ENCODE data around the gene PILRA.

PILRA gene

GRCh38 chr7:100352984-100353684 is 20.2 kb upstream of the PILRA start:
- Histone ChIP-seq H3K9me3 (ENCODE audit: control insufficient read depth, low read length) (no peaks in the 10 kb centered on the region), H3K79me1 (replicated peaks; ENCODE audit: low read length, poor library complexity, severe bottlenecking) (peaks cover 34% of the 10 kb centered on the region), H3K4ac (ENCODE audit: low read depth in 1 of 2, low read length in 2 of 2) (no peak overlapping the region), H4K8ac (ENCODE audit: low read length) (no peak overlapping the region), H3K18ac (ENCODE audit: low read depth in 1 of 2, low read length in 2 of 2) (no peak overlapping the region), H3K9ac (ENCODE audit: low read length) (no peak overlapping the region), H3K36me3 (ENCODE audit: control insufficient read depth in 1 of 2, insufficient read depth in 2 of 2, low read depth in 1 of 2, low read length in 2 of 2) (peaks cover 68 to 90% of the 10 kb centered on the region in 2 experiments), H2AK5ac (ENCODE audit: low read length, severe bottlenecking) (no peak overlapping the region), H3K27me3 (ENCODE audit: control insufficient read depth in 1 of 2, insufficient read depth in 1 of 2, low read length in 2 of 2) (no peaks in the 10 kb centered on the region), H2BK120ac (ENCODE audit: low read depth, low read length) (no peak overlapping the region), H3K27ac (ENCODE audit: low read length, poor library complexity, severe bottlenecking) (no peak overlapping the region), H4K91ac (ENCODE audit: low read length) (no peak overlapping the region), H3K4me1 (ENCODE audit: control insufficient read depth, insufficient read depth, low read depth, low read length) (peaks cover 7% of the 10 kb centered on the region), H3K4me2 (ENCODE audit: low read length, poor library complexity, severe bottlenecking) (no peak overlapping the region), H2BK5ac (ENCODE audit: low read depth, low read length, poor library complexity, severe bottlenecking) (no peak overlapping the region), H2AFZ (ENCODE audit: low read depth, low read length) (no peak overlapping the region), H3K4me3 (ENCODE audit: insufficient read depth in 1 of 2, low read depth in 1 of 2, low read length in 2 of 2) (no peak overlapping the region), H2BK12ac (ENCODE audit: low read length in 2 of 2) (peak overlapping the region in 1 of 2 experiments; percentile 6), H3K14ac (ENCODE audit: low read length in 2 of 2) (no peak overlapping the region), H2BK15ac (ENCODE audit: low read depth, poor library complexity, severe bottlenecking) (no peak overlapping the region), H3K23ac (ENCODE audit: low read length in 2 of 2) (no peak overlapping the region)
- no peak for DNase-seq
- 96% methylated on average over 14 of the region's 16 CpGs for WGBS

GRCh38 chr7:100353685-100354330 is 19.5 kb upstream of the PILRA start:
- no peak overlapping the region for H3K14ac ChIP-seq (ENCODE audit: low read length in 2 of 2)
- H3K36me3 ChIP-seq (ENCODE audit: control insufficient read depth in 1 of 2, insufficient read depth in 2 of 2, low read depth in 1 of 2, low read length in 2 of 2) = peaks cover 67 to 95% of the 10 kb centered on the region in 2 experiments

GRCh38 chr7:100356416-100357068 is 16.7 kb upstream of the PILRA start:
- no peak overlapping the region for H3K27ac ChIP-seq (ENCODE audit: low read length, poor library complexity, severe bottlenecking)
- no peak overlapping the region for H2BK120ac ChIP-seq (ENCODE audit: low read depth, low read length)
- no peak overlapping the region for H2BK5ac ChIP-seq (ENCODE audit: low read depth, low read length, poor library complexity, severe bottlenecking)
- H3K18ac ChIP-seq (ENCODE audit: low read depth in 1 of 2, low read length in 2 of 2) = no peak overlapping the region
- 90% methylated on average over 8 of the region's 8 CpGs for WGBS
- peaks cover 67 to 97% of the 10 kb centered on the region in 2 experiments for H3K36me3 ChIP-seq (ENCODE audit: control insufficient read depth in 1 of 2, insufficient read depth in 2 of 2, low read depth in 1 of 2, low read length in 2 of 2)
- peaks cover 15% of the 10 kb centered on the region for H3K4me1 ChIP-seq (ENCODE audit: control insufficient read depth, insufficient read depth, low read depth, low read length)
- H3K9ac ChIP-seq (ENCODE audit: low read length) = no peak overlapping the region
- no peak overlapping the region for H3K14ac ChIP-seq (ENCODE audit: low read length in 2 of 2)
- no peak overlapping the region for H2AFZ ChIP-seq (ENCODE audit: low read depth, low read length)
- H2AK5ac ChIP-seq (ENCODE audit: low read length, severe bottlenecking) = no peak overlapping the region
- no peak for DNase-seq
- no peak overlapping the region for H3K4ac ChIP-seq (ENCODE audit: low read depth in 1 of 2, low read length in 2 of 2)
- no peak overlapping the region for H3K4me3 ChIP-seq (ENCODE audit: insufficient read depth in 1 of 2, low read depth in 1 of 2, low read length in 2 of 2)
- peaks cover 30% of the 10 kb centered on the region for H3K79me1 ChIP-seq (replicated peaks; ENCODE audit: low read length, poor library complexity, severe bottlenecking)
- H3K27me3 ChIP-seq (ENCODE audit: control insufficient read depth in 1 of 2, insufficient read depth in 1 of 2, low read length in 2 of 2) = no peaks in the 10 kb centered on the region
- no peak overlapping the region for H4K8ac ChIP-seq (ENCODE audit: low read length)
- H3K4me2 ChIP-seq (ENCODE audit: low read length, poor library complexity, severe bottlenecking) = no peak overlapping the region
- H3K9me3 ChIP-seq (ENCODE audit: control insufficient read depth, low read length) = no peaks in the 10 kb centered on the region
- H4K91ac ChIP-seq (ENCODE audit: low read length) = no peak overlapping the region
- H3K23ac ChIP-seq (ENCODE audit: low read length in 2 of 2) = no peak overlapping the region
- H2BK12ac ChIP-seq (ENCODE audit: low read length in 2 of 2) = no peak overlapping the region
- H2BK15ac ChIP-seq (ENCODE audit: low read depth, poor library complexity, severe bottlenecking) = no peak overlapping the region

More at GRCh38 chr7:100353685-100354330, 19.5 kb upstream of the PILRA start:
- Histone ChIP-seq H3K9ac (ENCODE audit: low read length) (no peak overlapping the region), H3K18ac (ENCODE audit: low read depth in 1 of 2, low read length in 2 of 2) (no peak overlapping the region), H2BK15ac (ENCODE audit: low read depth, poor library complexity, severe bottlenecking) (no peak overlapping the region), H3K4me1 (ENCODE audit: control insufficient read depth, insufficient read depth, low read depth, low read length) (peaks cover 14% of the 10 kb centered on the region), H4K91ac (ENCODE audit: low read length) (no peak overlapping the region), H2AFZ (ENCODE audit: low read depth, low read length) (no peak overlapping the region), H2BK12ac (ENCODE audit: low read length in 2 of 2) (no peak overlapping the region), H3K79me1 (replicated peaks; ENCODE audit: low read length, poor library complexity, severe bottlenecking) (peaks cover 37% of the 10 kb centered on the region), H2AK5ac (ENCODE audit: low read length, severe bottlenecking) (no peak overlapping the region), H3K27me3 (ENCODE audit: control insufficient read depth in 1 of 2, insufficient read depth in 1 of 2, low read length in 2 of 2) (no peaks in the 10 kb centered on the region), H3K9me3 (ENCODE audit: control insufficient read depth, low read length) (no peaks in the 10 kb centered on the region), H4K8ac (ENCODE audit: low read length) (no peak overlapping the region), H3K4me3 (ENCODE audit: insufficient read depth in 1 of 2, low read depth in 1 of 2, low read length in 2 of 2) (no peak overlapping the region), H2BK120ac (ENCODE audit: low read depth, low read length) (no peak overlapping the region), H3K4ac (ENCODE audit: low read depth in 1 of 2, low read length in 2 of 2) (no peak overlapping the region), H3K23ac (ENCODE audit: low read length in 2 of 2) (no peak overlapping the region), H2BK5ac (ENCODE audit: low read depth, low read length, poor library complexity, severe bottlenecking) (no peak overlapping the region), H3K27ac (ENCODE audit: low read length, poor library complexity, severe bottlenecking) (no peak overlapping the region), H3K4me2 (ENCODE audit: low read length, poor library complexity, severe bottlenecking) (no peak overlapping the region)
- 97% methylated on average over 6 of the region's 6 CpGs for WGBS
- DNase-seq = no peak

- H3K9ac ChIP-seq (ENCODE audit: low read length) = no peak overlapping the region
- H3K18ac ChIP-seq (ENCODE audit: low read depth in 1 of 2, low read length in 2 of 2) = no peak overlapping the region
- no peak overlapping the region for H2BK120ac ChIP-seq (ENCODE audit: low read depth, low read length)
- H2BK5ac ChIP-seq (ENCODE audit: low read depth, low read length, poor library complexity, severe bottlenecking) = no peak overlapping the region
- peaks cover 72 to 94% of the 10 kb centered on the region in 2 experiments for H3K36me3 ChIP-seq (ENCODE audit: control insufficient read depth in 1 of 2, insufficient read depth in 2 of 2, low read depth in 1 of 2, low read length in 2 of 2)
- no peaks in the 10 kb centered on the region for H3K9me3 ChIP-seq (ENCODE audit: control insufficient read depth, low read length)
- 98% methylated on average over 5 of the region's 6 CpGs for WGBS
- H4K91ac ChIP-seq (ENCODE audit: low read length) = no peak overlapping the region
- H3K27ac ChIP-seq (ENCODE audit: low read length, poor library complexity, severe bottlenecking) = no peak overlapping the region
- H3K27me3 ChIP-seq (ENCODE audit: control insufficient read depth in 1 of 2, insufficient read depth in 1 of 2, low read length in 2 of 2) = no peaks in the 10 kb centered on the region
- H3K4me1 ChIP-seq (ENCODE audit: control insufficient read depth, insufficient read depth, low read depth, low read length) = peaks cover 15% of the 10 kb centered on the region
- H2BK12ac ChIP-seq (ENCODE audit: low read length in 2 of 2) = no peak overlapping the region
- H2BK15ac ChIP-seq (ENCODE audit: low read depth, poor library complexity, severe bottlenecking) = no peak overlapping the region
- H2AFZ ChIP-seq (ENCODE audit: low read depth, low read length) = no peak overlapping the region
- H3K14ac ChIP-seq (ENCODE audit: low read length in 2 of 2) = no peak overlapping the region
- no peak overlapping the region for H4K8ac ChIP-seq (ENCODE audit: low read length)
- peaks cover 31% of the 10 kb centered on the region for H3K79me1 ChIP-seq (replicated peaks; ENCODE audit: low read length, poor library complexity, severe bottlenecking)
- H3K23ac ChIP-seq (ENCODE audit: low read length in 2 of 2) = no peak overlapping the region
- no peak overlapping the region for H3K4me2 ChIP-seq (ENCODE audit: low read length, poor library complexity, severe bottlenecking)
- no peak for DNase-seq
- H3K4me3 ChIP-seq (ENCODE audit: insufficient read depth in 1 of 2, low read depth in 1 of 2, low read length in 2 of 2) = no peak overlapping the region
- H3K4ac ChIP-seq (ENCODE audit: low read depth in 1 of 2, low read length in 2 of 2) = no peak overlapping the region
- no peak overlapping the region for H2AK5ac ChIP-seq (ENCODE audit: low read length, severe bottlenecking)
Observed at GRCh38 chr7:100357131-100357561, 16.1 kb upstream of the PILRA start.
